DOHH2 (cell line): Measurements from ENCODE around the gene CDO1.

Source experiments
- H3F3A ChIP-seq: fragments of 200-600 bp; sonication (generic), shearing (Covaris generic); 2 replicates; pipeline ENCODE4 v1.6.0; 2016; ENCODE audit warnings: antibody characterized with exemption, mild to moderate bottlenecking; ENCODE audit not compliant: control insufficient read depth, insufficient read depth
- H3K27ac ChIP-seq: fragments of 200-600 bp; sonication (generic); 2 replicates; pipeline ENCODE4 v1.5.1; 2014; ENCODE audit warnings: low read depth, mild to moderate bottlenecking, low read length, moderate library complexity
- H3K27me3 ChIP-seq: fragments of 200-600 bp; sonication (generic); 2 replicates; pipeline ENCODE4 v1.6.1; 2014; ENCODE audit warnings: mild to moderate bottlenecking, low read length, mixed read lengths; ENCODE audit not compliant: control insufficient read depth
- H3K36me3 ChIP-seq: fragments of 200-600 bp; sonication (generic); 2 replicates; pipeline ENCODE4 v1.6.1; 2014; ENCODE audit warnings: mild to moderate bottlenecking, low read length, moderate library complexity, mixed read lengths; ENCODE audit not compliant: control insufficient read depth
- H3K4me1 ChIP-seq: fragments of 200-600 bp; sonication (generic); 2 replicates; pipeline ENCODE4 v1.6.1; 2014; ENCODE audit warnings: mild to moderate bottlenecking, low read length, mixed read lengths; ENCODE audit not compliant: control insufficient read depth
- H3K4me2 ChIP-seq: fragments of 200-600 bp; sonication (generic); 2 replicates; pipeline ENCODE4 v1.6.0; 2014; ENCODE audit warnings: mild to moderate bottlenecking, low read length, moderate library complexity
- H3K4me3 ChIP-seq: fragments of 200-600 bp; sonication (generic); 2 replicates; pipeline ENCODE4 v1.5.1; 2014; ENCODE audit warnings: mild to moderate bottlenecking, low read length, mixed read lengths
- H3K79me2 ChIP-seq: fragments of 200-600 bp; sonication (generic); 2 replicates; pipeline ENCODE4 v1.6.1; 2014; ENCODE audit warnings: mild to moderate bottlenecking, low read length, mixed read lengths; ENCODE audit not compliant: control insufficient read depth
- H3K9me2 ChIP-seq: fragments of 200-600 bp; sonication (generic); replicated peaks from 2 replicates; pipeline ENCODE4 v1.6.1; 2014; ENCODE audit warnings: mild to moderate bottlenecking, low read length, mixed read lengths; ENCODE audit not compliant: control insufficient read depth
- H3K9me3 ChIP-seq: fragments of 200-600 bp; sonication (generic); 2 replicates; pipeline ENCODE4 v1.6.1; 2014; ENCODE audit warnings: antibody characterized with exemption, low read length, mixed read lengths; ENCODE audit not compliant: control insufficient read depth, insufficient read depth
- H4K20me1 ChIP-seq: fragments of 200-600 bp; sonication (generic); 2 replicates; pipeline ENCODE4 v1.6.0; 2014; ENCODE audit warnings: low read depth, mild to moderate bottlenecking, antibody characterized with exemption, low read length, moderate library complexity; ENCODE audit not compliant: control insufficient read depth, insufficient read depth
- CTCF ChIP-seq: fragments of 200-600 bp; sonication (generic); IDR thresholded peaks from one replicate; pipeline ENCODE4 v1.5.1; 2014; ENCODE audit warnings: antibody characterized with exemption, mild to moderate bottlenecking, low read depth, low read length; ENCODE audit not compliant: poor library complexity, severe bottlenecking
- EZH2phosphoT487 ChIP-seq: fragments of 200-600 bp; sonication (generic); IDR thresholded peaks from 2 replicates; pipeline ENCODE4 v1.6.1; 2017; ENCODE audit warnings: borderline replicate concordance, mild to moderate bottlenecking, antibody characterized with exemption, low read length, moderate library complexity, mixed read lengths

CDO1 gene

GRCh38 chr5:115801984-115802383 lies 14.5 kb downstream of the CDO1 start:
- Histone ChIP-seq H3K4me1 (peaks cover 11% of the 10 kb centered on the region), H3K79me2 (no peaks in the 10 kb centered on the region)

GRCh38 chr5:115801152-115801551 lies 15.3 kb downstream of the CDO1 start:
- Histone ChIP-seq H3K4me2 (no peak overlapping the region), H3K27me3 (no peaks in the 10 kb centered on the region), H3K9me2 (no peaks in the 10 kb centered on the region), H3F3A (no peaks in the 10 kb centered on the region), H3K9me3 (no peaks in the 10 kb centered on the region), H3K4me3 (no peak overlapping the region), H3K27ac (no peak overlapping the region), H3K79me2 (no peaks in the 10 kb centered on the region), H4K20me1 (no peaks in the 10 kb centered on the region), H3K4me1 (peaks cover 11% of the 10 kb centered on the region), H3K36me3 (no peaks in the 10 kb centered on the region)
- TF ChIP-seq EZH2phosphoT487: no peak
- TF ChIP-seq CTCF: no peak

More at GRCh38 chr5:115801984-115802383, 14.5 kb downstream of the CDO1 start:
- Histone ChIP-seq H3K36me3 (no peaks in the 10 kb centered on the region), H3K9me2 (no peaks in the 10 kb centered on the region), H3K9me3 (no peaks in the 10 kb centered on the region), H3K4me2 (no peak overlapping the region), H3K4me3 (no peak overlapping the region), H3K27ac (no peak overlapping the region), H3F3A (no peaks in the 10 kb centered on the region), H4K20me1 (no peaks in the 10 kb centered on the region), H3K27me3 (no peaks in the 10 kb centered on the region)
- TF ChIP-seq EZH2phosphoT487 (no peak), CTCF (no peak)

GRCh38 chr5:115800108-115800507 lies 16.4 kb downstream of the CDO1 start:
- H3K36me3 ChIP-seq: no peaks in the 10 kb centered on the region
- H3K27ac ChIP-seq: no peak overlapping the region
- no peaks in the 10 kb centered on the region for H3K9me3 ChIP-seq

GRCh38 chr5:115798252-115798651 lies 18.2 kb downstream of the CDO1 start:
- Histone ChIP-seq H3K9me3 (no peaks in the 10 kb centered on the region), H3K36me3 (no peaks in the 10 kb centered on the region), H3K79me2 (no peaks in the 10 kb centered on the region), H3K4me3 (no peak overlapping the region), H4K20me1 (no peaks in the 10 kb centered on the region), H3K4me2 (no peak overlapping the region), H3K27ac (no peak overlapping the region), H3K9me2 (no peaks in the 10 kb centered on the region), H3K27me3 (no peaks in the 10 kb centered on the region), H3K4me1 (peaks cover 13% of the 10 kb centered on the region), H3F3A (no peaks in the 10 kb centered on the region)
- TF ChIP-seq EZH2phosphoT487 (no peak), CTCF (no peak)

More at GRCh38 chr5:115800108-115800507, 16.4 kb downstream of the CDO1 start:
- peaks cover 11% of the 10 kb centered on the region for H3K4me1 ChIP-seq
- H3K4me2 ChIP-seq: peak overlapping the region; percentile 14; the same call in 1 of the 2 replicates
- no peaks in the 10 kb centered on the region for H3K27me3 ChIP-seq
- TF ChIP-seq EZH2phosphoT487: no peak
- no peaks in the 10 kb centered on the region for H3K79me2 ChIP-seq
- no peak overlapping the region for H3K4me3 ChIP-seq
- no peaks in the 10 kb centered on the region for H3K9me2 ChIP-seq
- H4K20me1 ChIP-seq: no peaks in the 10 kb centered on the region
- no peaks in the 10 kb centered on the region for H3F3A ChIP-seq
